Endothelial cell of umbilical vein (primary cell): Measurements from ENCODE around the gene ARHGEF6. TPM values are rescaled to one million over a fixed set of nuclear protein-coding genes. Genes with fewer than 3 reads are reported as not detected.

Experiments used
- Bru-seq: library from RNA; stranded (reverse); fragments of 400-500 nt; gene quantifications from one replicate; lab custom pipeline; 2021; lab: Mats Ljungman, UMichigan
- BruChase-seq, 2 experiments: library from RNA; stranded (reverse); fragments of 400-500 nt; gene quantifications; one replicate each; lab custom pipeline; 2021; lab: Mats Ljungman, UMichigan
- BruUV-seq: library from RNA; stranded (reverse); fragments of 400-500 nt; replicated peaks from 2 replicates; lab custom pipeline; 2021; lab: Mats Ljungman, UMichigan
- CTCF ChIA-PET: fragments of 300-600, 350-600 bp; sonication (Branson Sonifier 250); formaldehyde crosslinking; loops from one replicate; lab custom pipeline; 2021; ENCODE audit warnings: antibody characterized with exemption, inconsistent platforms; lab: Charles Lee
- POLR2A ChIA-PET: fragments of 300-600, 350-600 bp; sonication (Branson Sonifier 250); formaldehyde crosslinking; loops from one replicate; lab custom pipeline; 2021; ENCODE audit warnings: antibody characterized with exemption, inconsistent platforms; lab: Charles Lee
- DNase-seq: peaks from one replicate; pipeline ENCODE4 v3.0.0-alpha.2; 2011; ENCODE audit warnings: low read depth, low spot score
- FAIRE-seq: peaks from 2 replicates; lab custom pipeline; 2011; peaks lifted over from hg19 to GRCh38; lab: Jason Lieb, UNC
- H2AFZ ChIP-seq: 2 replicates; pipeline ENCODE4 v1.6.0; 2012; ENCODE audit warnings: low read depth, low read length, control low read depth, inconsistent platforms
- H3K27ac ChIP-seq: 2 replicates; pipeline ENCODE4 v1.5.1; 2011; ENCODE audit warnings: low read depth, mild to moderate bottlenecking, control low read depth, low read length, moderate library complexity; ENCODE audit not compliant: insufficient read depth
- H3K27me3 ChIP-seq, 2 experiments: 2 replicates each; pipeline versions ENCODE4 v1.6.0 to v1.6.1; 2011; ENCODE audit warnings: low read length in 2 of 2, mixed read lengths in 1 of 2; ENCODE audit not compliant: control insufficient read depth in 2 of 2, insufficient read depth in 2 of 2
- H3K36me3 ChIP-seq, 2 experiments: 2 replicates in 1 of 2; 3 replicates in 1 of 2; pipeline ENCODE4 v1.5.1; 2011; ENCODE audit warnings: low read length in 2 of 2, mild to moderate bottlenecking in 1 of 2, moderate library complexity in 1 of 2; ENCODE audit not compliant: control insufficient read depth in 2 of 2, insufficient read depth in 2 of 2; ENCODE audit errors: extremely low read depth in 1 of 2
- H3K4me1 ChIP-seq: 3 replicates; pipeline ENCODE4 v1.5.1; 2011; ENCODE audit warnings: mild to moderate bottlenecking, low read length; ENCODE audit not compliant: control insufficient read depth, insufficient read depth; ENCODE audit errors: extremely low read depth
- H3K4me2 ChIP-seq: 2 replicates; pipeline ENCODE4 v1.6.1; 2011; ENCODE audit warnings: low read length, control low read depth, mixed read lengths; ENCODE audit not compliant: insufficient read depth
- H3K4me3 ChIP-seq, 3 experiments: fragments of 200-600 bp in 1 of 3; sonication (generic), shearing (Covaris generic) in 1 of 3; replicated peaks in 1 of 3; 2 replicates each; pipeline ENCODE4 v1.5.1; 2011 to 2016; ENCODE audit warnings: control low read depth in 3 of 3, low read length in 3 of 3, mild to moderate bottlenecking in 2 of 3, inconsistent platforms in 1 of 3, low read depth in 1 of 3, moderate library complexity in 1 of 3; ENCODE audit not compliant: insufficient read depth in 1 of 3
- H3K79me2 ChIP-seq: 2 replicates; pipeline ENCODE4 v1.6.0; 2012; ENCODE audit warnings: low read length, inconsistent platforms; ENCODE audit not compliant: control insufficient read depth, insufficient read depth
- H3K9ac ChIP-seq: replicated peaks from 2 replicates; pipeline ENCODE3; 2011; ENCODE audit warnings: low read length, control low read depth; ENCODE audit not compliant: insufficient read depth; ENCODE audit errors: extremely low read depth
- H3K9me1 ChIP-seq: replicated peaks from 3 replicates; pipeline ENCODE4 v1.6.0; 2011; ENCODE audit warnings: mild to moderate bottlenecking, low read length; ENCODE audit not compliant: control insufficient read depth, insufficient read depth; ENCODE audit errors: extremely low read depth
- H3K9me3 ChIP-seq: replicated peaks from 2 replicates; pipeline ENCODE4 v1.5.1; 2012; ENCODE audit warnings: low read length, inconsistent platforms; ENCODE audit not compliant: control insufficient read depth, insufficient read depth
- H4K20me1 ChIP-seq: replicated peaks from 2 replicates; pipeline ENCODE3; 2011; ENCODE audit warnings: mild to moderate bottlenecking, low read length; ENCODE audit not compliant: control insufficient read depth, insufficient read depth; ENCODE audit errors: extremely low read depth
- CTCF ChIP-seq, 2 donors: IDR thresholded peaks; 1 replicate in 1 of 2; 2 replicates in 1 of 2; pipeline ENCODE4 v1.5.1; 2011; ENCODE audit warnings: low read length in 2 of 2, mild to moderate bottlenecking in 2 of 2, moderate library complexity in 2 of 2, control low read depth in 1 of 2, inconsistent platforms in 1 of 2, low read depth in 1 of 2; ENCODE audit not compliant: insufficient read depth in 1 of 2; ENCODE audit errors: extremely low read depth in 1 of 2
- EZH2 ChIP-seq: IDR thresholded peaks from 2 replicates; pipeline ENCODE4 v1.6.1; 2012; ENCODE audit warnings: borderline replicate concordance, low read depth, mild to moderate bottlenecking, moderate library complexity, low read length, inconsistent platforms; ENCODE audit not compliant: severe bottlenecking
- FOS ChIP-seq: IDR thresholded peaks from 2 replicates; pipeline ENCODE4 v1.6.1; 2011; ENCODE audit warnings: mild to moderate bottlenecking, low read length, moderate library complexity, borderline replicate concordance; ENCODE audit not compliant: insufficient read depth
- GATA2 ChIP-seq: IDR thresholded peaks from 2 replicates; pipeline ENCODE4 v1.7.0; 2011; ENCODE audit warnings: low read depth, mild to moderate bottlenecking, moderate library complexity, mixed read lengths, low read length; ENCODE audit not compliant: insufficient read length, insufficient read depth
- JUN ChIP-seq: IDR thresholded peaks from 2 replicates; pipeline ENCODE4 v1.6.1; 2011; ENCODE audit warnings: borderline replicate concordance, low read depth; ENCODE audit not compliant: insufficient read length, insufficient read depth
- MAX ChIP-seq: IDR thresholded peaks from 2 replicates; pipeline ENCODE4 v1.6.1; 2011; ENCODE audit not compliant: insufficient read depth, insufficient read length
- MYC ChIP-seq: IDR thresholded peaks from one replicate; pipeline ENCODE4 v1.6.1; 2011; ENCODE audit warnings: mild to moderate bottlenecking, low read depth, low read length
- POLR2A ChIP-seq: IDR thresholded peaks from 2 replicates; pipeline ENCODE4 v1.6.1; 2012; ENCODE audit warnings: low read depth, mild to moderate bottlenecking, control low read depth, low read length
- POLR2AphosphoS5 ChIP-seq: IDR thresholded peaks from 2 replicates; pipeline ENCODE4 v1.6.1; 2012; ENCODE audit warnings: low read depth, mild to moderate bottlenecking, control low read depth, low read length, moderate library complexity; ENCODE audit not compliant: insufficient read depth
- dilution Hi-C: fragments of 300-500 bp; cut with MboI; formaldehyde crosslinking; loops from one replicate; pipeline ENCODE4 v1.15.0; 2019; ENCODE audit warnings: low sequenced_read_pairs; ENCODE audit not compliant: extremely low pct_ligation_motif_present
- intact Hi-C: fragments of 100-400 bp; cut with micrococcal nuclease; formaldehyde crosslinking; loops from one replicate; pipeline ENCODE4 v1.10.0; 2022
- long read RNA-seq: library from polyadenylated mRNA; stranded (forward); transcript quantifications from one replicate; pipeline ENCODE4 v2.0.0, GENCODE V29; 2021
- polyA minus RNA-seq, 3 experiments: library from RNA; depleted of rRNA, polyadenylated mRNA; stranded (reverse); fragments of >200 nt; gene quantifications; 1 replicate in 1 of 3; 2 replicates in 2 of 3; pipeline ENCODE4 v1.2.3, GENCODE V29; 2011
- polyA plus RNA-seq, 4 experiments: library from polyadenylated mRNA; depleted of rRNA in 3 of 4; stranded (reverse) in 3 of 4; unstranded in 1 of 4; fragments of >200 nt; gene quantifications; 2 replicates each; pipeline versions ENCODE4 v1.2.1 to v1.2.3, GENCODE V29; 2011 to 2012; ENCODE audit warnings: missing spikeins in 1 of 4
- total RNA-seq: library from RNA; stranded (reverse); gene quantifications from 2 replicates; pipeline ENCODE4 v1.2.3, GENCODE V29; 2021

ARHGEF6 gene
- total RNA-seq (5.5 and 6.4 TPM in 2 replicates), polyA plus RNA-seq (4.1 and 4.9 TPM in 2 replicates), polyA minus RNA-seq (7.7 and 8.1 TPM in 2 replicates), Bru-seq, nascent RNA (percentile 39 among the genes with signal in this experiment), BruChase-seq, experiment 1, labeled RNA remaining after a 6-hour chase (percentile 41 among the genes with signal in this experiment), BruChase-seq, experiment 2, labeled RNA remaining after a 2-hour chase (percentile 37 among the genes with signal in this experiment)
- polyA plus RNA-seq (2011; cell fraction: cytosol; rRNA removed): 3.7 and 5.1 TPM in 2 replicates
- 10.5 and 11.6 TPM in 2 replicates for polyA plus RNA-seq (2011; cell fraction: nucleus; rRNA removed)
- polyA plus RNA-seq (2012): 2.3 and 4.1 TPM in 2 replicates
- polyA minus RNA-seq (2011; cell fraction: cytosol; rRNA and poly(A)+ RNA removed): not detected
- polyA minus RNA-seq (2011; cell fraction: nucleus; rRNA and poly(A)+ RNA removed): 4.5 and 5.4 TPM in 2 replicates
- long read RNA-seq, partial matches to known transcripts: 0 of 2 reads
- long read RNA-seq, other reads (novel, unspliced or antisense): 2 of 2 reads

- ChIA-PET POLR2A (no interaction called here), CTCF (no interaction called here)
- Histone ChIP-seq H3K9me1 (no peaks in the 10 kb centered on the region), H3K9ac (no peak within 1 kb of the TSS), H3K36me3 (no peaks in the 10 kb centered on the region), H3K27ac (no peak within 1 kb of the TSS), H3K4me1 (no peaks in the 10 kb centered on the region), H4K20me1 (no peaks in the 10 kb centered on the region), H3K4me2 (peak within 1 kb of the TSS; percentile 47), H3K4me3 (no peak within 1 kb of the TSS), H2AFZ (peak within 1 kb of the TSS; percentile 29), H3K79me2 (no peaks in the 10 kb centered on the region), H3K27me3 (peaks cover 0 to 2% of the 10 kb centered on the region in 2 experiments), H3K9me3 (no peaks in the 10 kb centered on the region)
- FAIRE-seq (no peak), DNase-seq (no peak)
- TF ChIP-seq FOS: no peak
- TF ChIP-seq EZH2: no peak
- TF ChIP-seq MYC: no peak
- no peak for TF ChIP-seq POLR2A
- intact Hi-C loops: no loop called here
- dilution Hi-C loops: no loop called here
- no TSS peak for BruUV-seq
Measured at GRCh38 chrX:136780763-136781162, at the start of gene ARHGEF6. Gene ARHGEF6 (minus strand): TSS chrX:136780932. CDS start chrX:136780882, 50 bp downstream.

- no peaks in the 10 kb centered on the region for H3K27me3 ChIP-seq
- peaks cover 2% of the 10 kb centered on the region for H3K4me1 ChIP-seq
- H3K4me3 ChIP-seq: no peak overlapping the region
- H4K20me1 ChIP-seq: no peaks in the 10 kb centered on the region
- no peaks in the 10 kb centered on the region for H3K9me1 ChIP-seq
- H3K79me2 ChIP-seq: no peaks in the 10 kb centered on the region
- BruUV-seq: no TSS peak
- POLR2A ChIA-PET: no interaction called here
- FAIRE-seq (no peak), DNase-seq (no peak)
- intact Hi-C loops (no loop called here), dilution Hi-C loops (no loop called here)
- no peaks in the 10 kb centered on the region for H3K9me3 ChIP-seq
- no peak overlapping the region for H3K27ac ChIP-seq
- CTCF ChIA-PET: no interaction called here
- no peak overlapping the region for H3K4me2 ChIP-seq
- H3K36me3 ChIP-seq: no peaks in the 10 kb centered on the region
- H2AFZ ChIP-seq: no peak overlapping the region
- TF ChIP-seq CTCF (IDR thresholded peaks at IDR 0.05; ENCODE audit: extremely low read depth in 1 of 2, insufficient read depth in 1 of 2, low read depth in 1 of 2, low read length in 2 of 2) (no peak), JUN (no peak), POLR2A (no peak), POLR2AphosphoS5 (no peak), FOS (no peak), GATA2 (no peak), MYC (no peak), EZH2 (no peak), MAX (no peak)
- H3K9ac ChIP-seq: no peak overlapping the region
Measured at GRCh38 chrX:136829413-136829812, 48.7 kb upstream of the ARHGEF6 start.
